Esophagus squamous epithelium (tissue), 5 donors: Measurements from ENCODE around the gene CCDC73. TPM values are rescaled to one million over a fixed set of nuclear protein-coding genes. Genes with fewer than 3 reads are reported as not detected.
"Not testable (repeated sequence)": the region's sequence is repeated elsewhere in the genome, so short reads cannot be mapped to it uniquely, and the experiment has no call there.

Source experiments
- DNase-seq: peaks from one replicate; lab custom pipeline; 2025; lab: John Stamatoyannopoulos, UW
- H3K27ac ChIP-seq, 4 donors: fragments of 200-600 bp; sonication (generic); one replicate each; pipeline ENCODE4 v1.5.1; 2016 to 2019; ENCODE audit warnings: mild to moderate bottlenecking in 1 of 4
- H3K27me3 ChIP-seq, 4 donors: fragments of 200-600 bp; sonication (generic); 1 replicate in 3 of 4; 2 replicates in 1 of 4; pipeline versions ENCODE4 v1.5.1 to v1.6.0; 2017 to 2021; ENCODE audit warnings: antibody characterized with exemption in 1 of 4
- H3K36me3 ChIP-seq, 3 donors: fragments of 200-600 bp; sonication (generic); one replicate each; pipeline ENCODE4 v1.5.1; 2016 to 2019
- H3K4me1 ChIP-seq, 3 donors: fragments of 200-600 bp; sonication (generic); one replicate each; pipeline ENCODE4 v1.5.1; 2017 to 2019
- H3K4me3 ChIP-seq, 4 donors: fragments of 200-600 bp; sonication (generic); 1 replicate in 3 of 4; 2 replicates in 1 of 4; pipeline ENCODE4 v1.5.1; 2016 to 2019; ENCODE audit warnings: mild to moderate bottlenecking in 2 of 4, moderate library complexity in 1 of 4
- H3K9me3 ChIP-seq, 3 donors: fragments of 200-600 bp; sonication (generic); one replicate each; pipeline ENCODE4 v1.5.1; 2016 to 2019
- POLR2A ChIP-seq, 4 donors: fragments of 450-650 bp; IDR thresholded peaks; one replicate each; pipeline ENCODE4 v1.6.1; 2017; ENCODE audit warnings: antibody characterized with exemption in 4 of 4, mild to moderate bottlenecking in 4 of 4, moderate library complexity in 3 of 4
- WGBS, 2 donors: methylation state at CpG; one replicate each; pipeline ENCODE4 v1.1.5; 2018; 5-methylcytosine and 5-hydroxymethylcytosine counted together
- intact Hi-C: fragments of 100-400 bp; cut with DNase I; formaldehyde crosslinking; loops from one replicate; pipeline ENCODE4 v1.15.0; 2022
- total RNA-seq, 4 donors: library from RNA; depleted of rRNA; stranded (reverse); fragments of >200 nt; gene quantifications; one replicate each; pipeline ENCODE4 v1.1.0, GENCODE V29; 2016
- TF ChIP-seq, protein P1 (sequence below), 6 experiments: fragments of 450-650 bp in 4 of 6; fragments of 200-600 bp in 2 of 6; sonication (generic) in 2 of 6; IDR thresholded peaks; one replicate each; pipeline ENCODE4 v1.5.1; 2016 to 2019; ENCODE audit warnings: antibody characterized with exemption in 6 of 6, mild to moderate bottlenecking in 4 of 6, moderate library complexity in 4 of 6
- donor health status: DM: yes; HTN: yes; CAD: no.

CCDC73 gene
- total RNA-seq, 4 donors from 2014 or later: 0.18 TPM; not detected in 3

DNA sequence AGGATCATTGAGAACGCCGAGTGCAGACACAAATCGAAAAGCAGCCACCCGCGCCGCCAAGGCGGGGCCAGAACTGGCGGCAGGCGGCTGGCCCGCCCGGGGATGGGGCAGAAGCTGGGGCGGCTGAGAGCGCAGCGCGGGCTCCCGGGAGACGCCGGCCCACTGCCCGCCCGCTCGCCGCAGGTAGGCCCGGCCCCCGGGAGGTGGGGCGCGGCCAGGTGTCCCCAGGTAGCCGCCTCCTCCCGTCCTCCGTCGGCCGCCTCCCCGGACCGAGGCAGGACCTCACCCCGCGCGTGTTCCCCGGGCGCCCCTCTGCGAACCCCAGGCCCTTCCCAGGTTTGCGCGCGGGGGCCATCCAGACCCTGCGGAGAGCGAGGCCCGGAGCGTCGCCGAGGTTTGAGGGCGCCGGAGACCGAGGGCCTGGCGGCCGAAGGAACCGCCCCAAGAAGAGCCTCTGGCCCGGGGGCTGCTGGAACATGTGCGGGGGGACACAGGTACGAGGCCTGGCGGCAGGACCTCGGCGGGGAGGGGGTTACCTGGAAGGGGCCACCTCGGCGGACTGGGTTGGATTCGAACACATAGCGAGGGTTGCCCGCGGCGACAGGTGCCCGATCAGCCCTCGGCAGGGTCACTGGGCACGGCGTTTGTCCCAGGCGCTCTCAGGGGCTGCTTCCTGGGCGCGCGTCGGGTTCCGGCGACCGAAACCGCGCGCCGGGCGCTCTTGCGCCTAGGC, 35.4 kb upstream of the CCDC73 start, which contains the start of gene PRRG4:
PRRG4 (plus strand) TSS at position 248 of the 733 bp plus-strand sequence. CDS start 603 bp downstream, outside the sequence.
- no peak for DNase-seq
- H3K4me3 ChIP-seq: peak within 1 kb of the TSS; percentile 67 to 88 (median 79)
- intact Hi-C loops: no loop called here
- peaks cover 0 to 17% (median 0%) of the 10 kb centered on the region in 4 donors for H3K27me3 ChIP-seq
- WGBS, 2 donors: 0 to 3% methylated on average over 14 to 38 of the region's 85 CpGs
- peak within 1 kb of the TSS; percentile 87 to 96 (median 95) for H3K27ac ChIP-seq
- TF ChIP-seq POLR2A (IDR thresholded peaks at IDR 0.05): peak in 2 of 4 donors; percentile 70 to 77
- TF ChIP-seq, protein P1, sequence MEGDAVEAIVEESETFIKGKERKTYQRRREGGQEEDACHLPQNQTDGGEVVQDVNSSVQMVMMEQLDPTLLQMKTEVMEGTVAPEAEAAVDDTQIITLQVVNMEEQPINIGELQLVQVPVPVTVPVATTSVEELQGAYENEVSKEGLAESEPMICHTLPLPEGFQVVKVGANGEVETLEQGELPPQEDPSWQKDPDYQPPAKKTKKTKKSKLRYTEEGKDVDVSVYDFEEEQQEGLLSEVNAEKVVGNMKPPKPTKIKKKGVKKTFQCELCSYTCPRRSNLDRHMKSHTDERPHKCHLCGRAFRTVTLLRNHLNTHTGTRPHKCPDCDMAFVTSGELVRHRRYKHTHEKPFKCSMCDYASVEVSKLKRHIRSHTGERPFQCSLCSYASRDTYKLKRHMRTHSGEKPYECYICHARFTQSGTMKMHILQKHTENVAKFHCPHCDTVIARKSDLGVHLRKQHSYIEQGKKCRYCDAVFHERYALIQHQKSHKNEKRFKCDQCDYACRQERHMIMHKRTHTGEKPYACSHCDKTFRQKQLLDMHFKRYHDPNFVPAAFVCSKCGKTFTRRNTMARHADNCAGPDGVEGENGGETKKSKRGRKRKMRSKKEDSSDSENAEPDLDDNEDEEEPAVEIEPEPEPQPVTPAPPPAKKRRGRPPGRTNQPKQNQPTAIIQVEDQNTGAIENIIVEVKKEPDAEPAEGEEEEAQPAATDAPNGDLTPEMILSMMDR (IDR thresholded peaks at IDR 0.05): no peak
- H3K9me3 ChIP-seq: no peaks in the 10 kb centered on the region
- peaks cover 0 to 54% (median 0%) of the 10 kb centered on the region in 3 donors for H3K4me1 ChIP-seq
- peaks cover 0 to 29% (median 0%) of the 10 kb centered on the region in 3 donors for H3K36me3 ChIP-seq

DNA sequence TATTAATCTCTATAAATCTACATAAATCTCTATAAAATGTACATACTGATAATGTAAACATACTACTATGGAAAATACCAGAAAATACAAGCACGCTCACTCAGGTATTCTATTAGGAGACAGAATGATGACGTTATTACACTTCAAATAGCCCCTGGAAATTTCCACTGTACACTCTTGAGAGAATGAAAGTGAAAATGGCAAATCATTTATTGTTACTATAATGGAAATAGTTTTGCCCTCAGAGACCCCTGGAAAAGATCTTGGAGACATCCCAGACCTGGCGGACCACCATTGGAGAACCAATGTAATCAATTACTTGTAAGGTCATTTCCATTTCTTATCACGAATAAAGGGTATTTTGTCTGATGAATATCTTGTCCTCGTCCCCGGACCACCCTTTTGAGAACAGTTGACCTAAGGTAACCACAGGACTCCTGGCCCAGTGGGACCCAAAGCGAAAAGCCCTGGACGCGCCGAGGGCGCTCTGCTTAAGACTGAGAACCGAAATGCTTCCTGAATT, 34.8 kb upstream of the CCDC73 start:
- DNase-seq: no peak
- peaks cover 0 to 17% (median 0%) of the 10 kb centered on the region in 4 donors for H3K27me3 ChIP-seq
- peak overlapping the region; percentile 87 to 96 (median 95) for H3K27ac ChIP-seq
- peak overlapping the region; percentile 67 to 88 (median 79) for H3K4me3 ChIP-seq
- intact Hi-C loops: no loop called here
- H3K9me3 ChIP-seq: no peaks in the 10 kb centered on the region
- WGBS, 2 donors: 4 to 6% methylated on average over 6 to 10 of the region's 12 CpGs
- peaks cover 0 to 51% (median 0%) of the 10 kb centered on the region in 3 donors for H3K4me1 ChIP-seq
- peaks cover 0 to 24% (median 0%) of the 10 kb centered on the region in 3 donors for H3K36me3 ChIP-seq
- TF ChIP-seq, protein P1 (IDR thresholded peaks at IDR 0.05): no peak
- TF ChIP-seq POLR2A (IDR thresholded peaks at IDR 0.05): no peak

DNA sequence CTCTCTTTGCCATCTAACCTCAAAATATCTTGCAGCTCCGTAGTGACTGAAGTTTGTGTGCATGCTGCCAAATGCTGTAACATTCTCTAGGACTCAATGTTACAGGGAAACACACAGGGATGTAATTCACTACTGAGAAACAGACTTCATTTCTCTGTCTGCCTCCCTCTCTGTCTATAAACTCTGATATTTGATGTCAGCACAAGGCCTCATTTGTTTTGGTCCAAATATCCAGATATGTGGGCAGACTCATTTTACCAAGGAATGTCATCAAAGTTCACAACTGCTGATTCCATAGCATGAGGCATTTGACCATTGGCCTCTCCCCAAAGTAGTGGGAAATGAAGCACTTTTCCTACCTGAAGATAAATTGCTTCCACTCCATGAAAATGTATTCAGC, 32.8 kb upstream of the CCDC73 start:
- TF ChIP-seq POLR2A (IDR thresholded peaks at IDR 0.05): no peak
- TF ChIP-seq, protein P1 (IDR thresholded peaks at IDR 0.05): no peak
- Histone ChIP-seq H3K36me3 (peaks cover 0 to 8% (median 0%) of the 10 kb centered on the region in 3 donors), H3K9me3 (no peaks in the 10 kb centered on the region), H3K27ac (no peak overlapping the region), H3K4me1 (peaks cover 0 to 38% (median 0%) of the 10 kb centered on the region in 3 donors), H3K27me3 (peaks cover 0 to 17% (median 0%) of the 10 kb centered on the region in 4 donors), H3K4me3 (no peak overlapping the region)
- WGBS, 2 donors: 79 to 83% methylated on average over 1 of the region's 1 CpG
- no peak for DNase-seq
- intact Hi-C loops: no loop called here

DNA sequence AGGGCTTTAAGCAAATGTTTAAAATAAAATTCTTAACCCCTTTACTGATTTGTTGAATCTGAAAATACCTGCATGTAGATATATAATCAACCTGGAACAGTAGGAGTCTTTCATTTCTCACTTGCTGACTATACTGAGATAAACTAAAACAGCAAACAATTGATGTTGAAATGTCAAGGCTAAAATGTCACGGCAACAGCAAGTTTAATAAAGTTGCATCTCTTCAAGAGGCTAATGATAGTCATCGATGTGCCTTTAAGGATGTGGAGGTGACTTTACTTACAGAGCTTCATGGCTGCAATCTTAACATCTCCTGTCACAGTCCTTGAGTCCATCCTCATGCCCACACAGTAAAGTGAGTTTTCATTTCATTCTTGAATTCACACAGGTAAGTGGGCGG, 31.7 kb upstream of the CCDC73 start:
- peaks cover 0 to 39% (median 0%) of the 10 kb centered on the region in 3 donors for H3K4me1 ChIP-seq
- H3K36me3 ChIP-seq: no peaks in the 10 kb centered on the region
- no peak overlapping the region for H3K27ac ChIP-seq
- no peak overlapping the region for H3K4me3 ChIP-seq
- no peak for DNase-seq
- intact Hi-C loops: no loop called here
- TF ChIP-seq, protein P1 (IDR thresholded peaks at IDR 0.05): no peak
- no peak for TF ChIP-seq POLR2A (IDR thresholded peaks at IDR 0.05)
- H3K27me3 ChIP-seq: peaks cover 0 to 13% (median 0%) of the 10 kb centered on the region in 4 donors
- H3K9me3 ChIP-seq: no peaks in the 10 kb centered on the region
- 57 to 78% methylated on average over 3 of the region's 3 CpGs for WGBS, 2 donors

DNA sequence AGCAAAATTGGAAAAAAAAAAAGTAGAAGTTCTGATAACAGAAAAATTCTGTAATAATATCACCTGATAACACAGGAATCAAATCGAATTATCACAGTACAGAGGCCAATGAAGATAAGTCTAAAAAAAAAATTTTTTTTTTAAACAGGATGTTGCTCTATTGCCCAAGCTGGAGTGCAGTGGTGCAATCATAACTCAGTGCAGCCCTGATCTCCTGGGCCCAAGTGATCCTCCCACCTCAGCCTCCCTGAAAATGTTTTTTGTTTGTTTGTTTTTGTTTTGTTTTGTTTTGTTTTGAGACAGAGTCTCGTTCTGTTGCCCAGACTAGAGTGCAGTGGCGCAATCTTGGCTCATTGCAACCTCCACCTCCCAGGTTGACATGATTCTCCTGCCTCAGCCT, 29.2 kb upstream of the CCDC73 start:
- WGBS, 2 donors: 64 to 77% methylated on average over 3 of the region's 3 CpGs
- H3K36me3 ChIP-seq, H3K27me3 ChIP-seq, H3K9me3 ChIP-seq, DNase-seq, H3K27ac ChIP-seq, intact Hi-C loops, H3K4me3 ChIP-seq: not testable (repeated sequence)
- H3K4me1 ChIP-seq: peaks cover 0 to 25% (median 3%) of the 10 kb centered on the region in 3 donors
